CD4-positive, alpha-beta T cell (primary cell): ENCODE results near the gene PLXNA2. TPM values are rescaled to one million over a fixed set of nuclear protein-coding genes. Genes with fewer than 3 reads are reported as not detected.

Experiments
- ATAC-seq: fragments of 200-7000 bp; cut with Tn5 transposase; one replicate; pipeline ENCODE4 v1.10.0; 2022; ENCODE audit warnings: mild to moderate bottlenecking; ENCODE audit not compliant: poor library complexity
- CTCF ChIA-PET: fragments of 350-600 bp; sonication (Branson Sonifier 250); formaldehyde crosslinking; loops from one replicate; lab custom pipeline; 2021; ENCODE audit warnings: antibody characterized with exemption, inconsistent platforms; lab: Charles Lee
- POLR2A ChIA-PET: fragments of 350-600 bp; sonication (Branson Sonifier 250); formaldehyde crosslinking; loops from one replicate; lab custom pipeline; 2021; ENCODE audit warnings: antibody characterized with exemption, inconsistent platforms; lab: Charles Lee
- DNase-seq, 14 experiments: peaks; one replicate each; pipeline ENCODE4 v3.0.0-alpha.2; 2013 to 2020; ENCODE audit warnings: mixed read lengths in 2 of 14
- H3K27ac ChIP-seq, 2 donors: one replicate each; pipeline versions ENCODE4 v1.5.1 to v1.7.0; 2013; ENCODE audit warnings: low read length in 2 of 2, low read depth in 1 of 2, mild to moderate bottlenecking in 1 of 2
- H3K27me3 ChIP-seq, 2 experiments: 1 replicate in 1 of 2; 2 replicates in 1 of 2; pipeline versions ENCODE4 v1.6.1 to v1.7.0; 2013; ENCODE audit warnings: low read length in 2 of 2, control low read depth in 1 of 2, mild to moderate bottlenecking in 1 of 2, moderate library complexity in 1 of 2; ENCODE audit not compliant: insufficient read depth in 2 of 2, control insufficient read depth in 1 of 2
- H3K36me3 ChIP-seq: one replicate; pipeline ENCODE4 v1.6.1; 2013; ENCODE audit warnings: low read length, control low read depth; ENCODE audit not compliant: insufficient read depth
- H3K4me1 ChIP-seq: one replicate; pipeline ENCODE4 v1.6.1; 2013; ENCODE audit warnings: low read length, control low read depth; ENCODE audit not compliant: insufficient read depth
- H3K4me3 ChIP-seq: one replicate; pipeline ENCODE4 v1.5.1; 2013; ENCODE audit warnings: mild to moderate bottlenecking, low read length, moderate library complexity
- H3K9me3 ChIP-seq, 2 experiments: 1 replicate in 1 of 2; 2 replicates in 1 of 2; pipeline versions ENCODE4 v1.6.1 to v1.7.0; 2013; ENCODE audit warnings: low read length in 2 of 2, mild to moderate bottlenecking in 2 of 2, control low read depth in 1 of 2, moderate library complexity in 1 of 2; ENCODE audit not compliant: control insufficient read depth in 1 of 2, insufficient read depth in 1 of 2
- H3K27ac Mint-ChIP-seq: one replicate; pipeline ENCODE4 v1.8.0; 2020; ENCODE audit warnings: mixed read lengths
- H3K27me3 Mint-ChIP-seq: one replicate; pipeline ENCODE4 v1.8.0; 2021; ENCODE audit warnings: mixed read lengths
- H3K36me3 Mint-ChIP-seq: one replicate; pipeline ENCODE4 v1.8.0; 2021; ENCODE audit warnings: low read depth, mixed read lengths
- H3K4me1 Mint-ChIP-seq: one replicate; pipeline ENCODE4 v1.8.0; 2021; ENCODE audit warnings: low read depth, mixed read lengths
- H3K4me3 Mint-ChIP-seq: one replicate; pipeline ENCODE4 v1.8.0; 2020; ENCODE audit warnings: mild to moderate bottlenecking, mixed read lengths
- H3K9me3 Mint-ChIP-seq: one replicate; pipeline ENCODE4 v1.8.0; 2020; ENCODE audit warnings: mixed read lengths
- CTCF ChIP-seq: fragments of 200-600 bp; IDR thresholded peaks from one replicate; pipeline ENCODE4 v1.8.0; 2022; ENCODE audit warnings: antibody characterized with exemption, mild to moderate bottlenecking
- intact Hi-C, 2 experiments: fragments of 100-400 bp; cut with DNase I in 1 of 2; cut with micrococcal nuclease in 1 of 2; formaldehyde crosslinking; loops; one replicate each; pipeline versions ENCODE4 v1.15.1 to v1.9.0; 2023 to 2025; cut with DNase I, micrococcal nuclease
- total RNA-seq, 174 experiments: library from RNA in 2 of 174; stranded (reverse) in 2 of 174; gene quantifications; one replicate each; pipeline ENCODE4 v1.2.3 and lab custom pipeline; 2021 to 2026

Gene PLXNA2
- total RNA-seq, 2 experiments from 2014 or later, result 0.75 to 0.77 TPM

GRCh38 chr1:208219659-208220282, 24.4 kb downstream of the PLXNA2 start:
- H3K4me3 ChIP-seq, result no peak overlapping the region
- Mint-ChIP-seq H3K36me3 (no peaks in the 10 kb centered on the region), H3K27ac (no peak overlapping the region), H3K4me3 (no peak overlapping the region), H3K9me3 (no peaks in the 10 kb centered on the region), H3K27me3 (peaks cover 9% of the 10 kb centered on the region), H3K4me1 (no peaks in the 10 kb centered on the region)
- ChIA-PET POLR2A (no interaction called here), CTCF (interaction anchor here (1.2 kb wide), 1 partner anchor 198 kb away, joined by 4 read pairs; no protein-coding TSS in a partner anchor)
- intact Hi-C loops, result no loop called here
- H3K27me3 ChIP-seq, result peaks cover 0 to 2% of the 10 kb centered on the region in 2 experiments
- H3K27ac ChIP-seq, result no peak overlapping the region
- no peaks in the 10 kb centered on the region for H3K36me3 ChIP-seq
- no peak for TF ChIP-seq CTCF
- no peaks in the 10 kb centered on the region for H3K4me1 ChIP-seq
- ATAC-seq, result no peak
- DNase-seq, result no peak
- H3K9me3 ChIP-seq, result no peaks in the 10 kb centered on the region

GRCh38 chr1:208219098-208219658, 25.0 kb downstream of the PLXNA2 start:
- no peak for ATAC-seq
- Mint-ChIP-seq H3K4me1 (no peaks in the 10 kb centered on the region), H3K36me3 (no peaks in the 10 kb centered on the region), H3K27ac (no peak overlapping the region), H3K9me3 (no peaks in the 10 kb centered on the region), H3K4me3 (no peak overlapping the region), H3K27me3 (peaks cover 9% of the 10 kb centered on the region)
- H3K4me3 ChIP-seq, result no peak overlapping the region
- H3K27ac ChIP-seq, result no peak overlapping the region
- DNase-seq, result no peak
- H3K4me1 ChIP-seq, result no peaks in the 10 kb centered on the region
- ChIA-PET POLR2A (no interaction called here), CTCF (no interaction called here)
- no peaks in the 10 kb centered on the region for H3K27me3 ChIP-seq
- H3K36me3 ChIP-seq, result no peaks in the 10 kb centered on the region
- no peak for TF ChIP-seq CTCF
- intact Hi-C loops, result no loop called here
- H3K9me3 ChIP-seq, result no peaks in the 10 kb centered on the region

- H3K36me3 Mint-ChIP-seq, result no peaks in the 10 kb centered on the region
- H3K9me3 Mint-ChIP-seq, result no peaks in the 10 kb centered on the region
- no peak for TF ChIP-seq CTCF
- POLR2A ChIA-PET, result no interaction called here
- intact Hi-C loops, result no loop called here
- H3K27ac ChIP-seq, result no peak overlapping the region
- H3K9me3 ChIP-seq, result no peaks in the 10 kb centered on the region
- no peak overlapping the region for H3K4me3 ChIP-seq
- H3K27me3 ChIP-seq, result no peaks in the 10 kb centered on the region
- DNase-seq, result no peak
- no peak overlapping the region for H3K4me3 Mint-ChIP-seq
- CTCF ChIA-PET, result no interaction called here
- no peaks in the 10 kb centered on the region for H3K4me1 Mint-ChIP-seq
- H3K4me1 ChIP-seq, result no peaks in the 10 kb centered on the region
- no peaks in the 10 kb centered on the region for H3K36me3 ChIP-seq
- peaks cover 9% of the 10 kb centered on the region for H3K27me3 Mint-ChIP-seq
- ATAC-seq, result no peak
- no peak overlapping the region for H3K27ac Mint-ChIP-seq
Observed at GRCh38 chr1:208218237-208219097, 25.7 kb downstream of the PLXNA2 start.
